Measurements from ENCODE around the gene PLEKHM1.

DNA sequence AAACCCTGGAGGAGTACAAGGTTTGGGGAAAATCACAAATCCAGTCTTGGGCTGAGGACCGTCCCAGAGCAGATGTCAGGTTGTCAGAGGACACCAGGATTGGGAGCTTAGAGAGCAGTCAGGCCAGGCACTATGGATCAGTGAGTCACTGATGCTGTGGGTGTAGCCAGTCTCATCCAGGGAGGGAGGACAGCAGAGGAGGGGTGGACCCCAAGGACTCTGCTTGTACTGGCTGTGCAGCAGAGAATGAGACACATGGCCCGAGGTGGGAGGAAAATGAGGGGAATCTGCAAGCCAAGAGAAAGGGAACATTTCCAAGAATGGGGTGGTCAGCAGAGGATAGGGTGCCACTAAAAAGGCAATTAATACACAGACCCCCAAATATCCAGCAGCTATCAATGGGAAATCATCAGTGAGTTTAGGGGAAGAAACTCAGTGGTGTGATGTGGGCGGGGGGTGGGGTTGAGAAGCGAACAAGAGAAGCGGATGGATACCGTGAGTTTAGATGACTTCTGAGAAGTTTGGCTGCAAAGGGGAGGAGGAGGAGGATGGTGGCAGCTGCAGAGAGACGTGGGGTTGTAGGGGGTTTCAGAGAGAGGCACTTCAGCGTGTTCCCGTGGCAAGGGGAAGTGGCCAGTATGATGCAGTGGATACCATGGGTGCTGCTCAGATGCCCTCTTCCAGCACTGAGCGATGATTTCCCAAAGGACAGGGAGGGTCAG, 101.8 kb downstream of the PLEKHM1 start:
- TF ChIP-seq EP300 (IDR thresholded peaks at IDR 0.05; ENCODE audit: low read depth) (no peak), POLR2AphosphoS5 (IDR thresholded peaks at IDR 0.05) (no peak)
